ELR (cell line): ENCODE results near the gene SF3A2.

Experiments
- DNase-seq: peaks from one replicate; pipeline ENCODE4 v3.0.0-alpha.2; 2015; ENCODE audit warnings: low read depth

The SF3A2 gene

GRCh38 chr19:2240881-2241760 lies 4.5 kb downstream of the SF3A2 start:
- no peak for DNase-seq

- DNase-seq: no peak
Measured at GRCh38 chr19:2242092-2242537, 5.5 kb downstream of the SF3A2 start.

- no peak for DNase-seq
Measured at GRCh38 chr19:2242816-2243215, 6.2 kb downstream of the SF3A2 start.

GRCh38 chr19:2243274-2244124 lies 6.9 kb downstream of the SF3A2 start:
- DNase-seq: no peak

DNA sequence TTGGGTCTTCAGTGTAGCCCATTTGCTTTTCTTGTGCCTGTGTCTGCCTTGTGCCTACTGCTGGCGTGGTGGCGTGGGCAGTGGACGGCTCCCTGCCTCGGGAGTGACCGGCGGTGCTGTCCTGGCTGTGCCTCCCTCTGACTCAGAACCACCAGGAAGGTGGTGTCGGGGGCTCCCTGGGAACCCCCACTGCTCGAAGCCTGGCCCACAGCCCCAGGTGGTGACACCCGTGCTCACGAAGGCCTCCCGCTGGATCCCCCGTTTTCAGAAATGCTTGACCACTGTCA lies 7.4 kb downstream of the SF3A2 start:
- no peak for DNase-seq

GRCh38 chr19:2244486-2244885 lies 7.9 kb downstream of the SF3A2 start:
- no peak for DNase-seq

DNA sequence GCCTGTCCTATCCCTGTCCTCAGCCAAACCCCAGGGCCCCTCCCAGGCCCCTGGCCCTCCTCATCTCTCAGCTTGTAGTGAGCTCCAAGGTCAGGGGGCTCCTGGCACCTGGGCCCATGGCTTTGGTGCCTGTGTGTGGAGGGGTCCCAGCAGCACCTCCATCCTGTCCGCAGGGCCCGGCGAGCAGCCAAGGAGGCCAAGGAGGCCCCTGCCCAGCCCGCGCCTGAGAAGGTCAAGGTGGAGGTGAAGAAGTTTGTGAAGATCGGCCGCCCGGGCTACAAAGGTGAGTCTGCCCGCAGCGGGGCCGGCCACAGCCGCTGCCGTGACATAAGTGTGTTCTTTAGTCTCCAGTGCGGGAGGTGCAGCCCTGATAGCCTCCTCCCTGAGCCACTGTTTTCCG lies 8.6 kb downstream of the SF3A2 start:
- DNase-seq: no peak

GRCh38 chr19:2246014-2246620 lies 9.5 kb downstream of the SF3A2 start:
- no peak for DNase-seq

DNA sequence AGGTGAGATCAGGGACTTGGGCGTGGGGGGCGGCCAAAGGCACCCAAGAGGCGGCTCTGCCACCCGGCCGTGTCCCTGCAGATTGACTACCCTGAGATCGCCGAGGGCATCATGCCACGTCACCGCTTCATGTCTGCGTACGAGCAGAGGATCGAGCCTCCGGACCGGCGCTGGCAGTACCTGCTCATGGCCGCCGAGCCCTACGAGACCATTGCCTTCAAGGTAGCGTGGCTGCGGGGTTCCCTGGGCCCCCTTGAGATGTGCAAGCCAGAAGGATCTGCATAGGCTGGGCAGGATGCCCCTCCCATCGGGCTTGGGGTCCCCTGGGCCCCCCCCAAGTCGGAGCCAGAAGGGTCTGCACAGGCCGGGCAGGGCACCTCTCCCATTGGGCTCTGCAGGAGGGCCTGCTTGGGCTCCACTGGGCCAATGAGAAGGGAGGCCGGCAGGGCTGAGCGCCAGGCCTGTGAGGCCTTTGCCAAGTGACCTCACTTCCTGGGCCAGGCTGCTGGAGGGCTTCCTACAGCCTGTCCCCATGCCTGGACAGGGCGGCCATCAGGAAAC lies 10.3 kb downstream of the SF3A2 start:
- DNase-seq: peak; percentile 73

DNA sequence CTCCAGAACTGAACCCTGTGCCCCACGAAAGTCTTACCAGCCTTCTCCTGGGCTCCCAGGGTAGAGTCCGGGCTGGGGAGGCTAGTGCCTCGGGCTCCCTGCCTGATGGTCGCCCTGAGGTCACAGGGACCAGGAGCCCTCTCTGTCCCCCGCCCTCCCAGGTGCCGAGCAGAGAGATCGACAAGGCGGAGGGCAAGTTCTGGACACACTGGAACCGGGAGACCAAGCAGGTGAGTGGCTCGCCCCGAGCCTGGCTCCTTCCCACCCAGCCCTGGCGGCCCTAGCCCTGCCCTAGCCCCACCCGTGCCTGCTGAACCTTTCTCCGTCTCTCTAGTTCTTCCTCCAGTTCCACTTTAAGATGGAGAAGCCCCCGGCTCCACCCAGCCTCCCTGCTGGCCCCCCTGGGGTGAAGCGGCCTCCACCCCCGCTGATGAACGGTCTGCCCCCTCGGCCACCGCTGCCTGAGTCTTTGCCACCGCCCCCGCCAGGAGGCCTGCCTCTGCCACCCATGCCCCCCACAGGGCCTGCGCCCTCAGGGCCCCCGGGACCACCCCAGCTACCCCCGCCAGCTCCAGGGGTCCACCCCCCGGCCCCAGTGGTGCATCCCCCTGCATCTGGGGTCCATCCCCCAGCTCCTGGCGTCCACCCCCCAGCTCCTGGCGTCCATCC lies 10.9 kb downstream of the SF3A2 start:
- no peak for DNase-seq

- no peak for DNase-seq
Measured at GRCh38 chr19:2248136-2249009, 11.7 kb downstream of the SF3A2 start.

GRCh38 chr19:2249010-2249866 lies 12.6 kb downstream of the SF3A2 start, which contains the start of gene AMH:
Gene AMH, plus strand, starts transcription at chr19:2249323. Its CDS starts 10 bp downstream, at chr19:2249333.
- no peak for DNase-seq

DNA sequence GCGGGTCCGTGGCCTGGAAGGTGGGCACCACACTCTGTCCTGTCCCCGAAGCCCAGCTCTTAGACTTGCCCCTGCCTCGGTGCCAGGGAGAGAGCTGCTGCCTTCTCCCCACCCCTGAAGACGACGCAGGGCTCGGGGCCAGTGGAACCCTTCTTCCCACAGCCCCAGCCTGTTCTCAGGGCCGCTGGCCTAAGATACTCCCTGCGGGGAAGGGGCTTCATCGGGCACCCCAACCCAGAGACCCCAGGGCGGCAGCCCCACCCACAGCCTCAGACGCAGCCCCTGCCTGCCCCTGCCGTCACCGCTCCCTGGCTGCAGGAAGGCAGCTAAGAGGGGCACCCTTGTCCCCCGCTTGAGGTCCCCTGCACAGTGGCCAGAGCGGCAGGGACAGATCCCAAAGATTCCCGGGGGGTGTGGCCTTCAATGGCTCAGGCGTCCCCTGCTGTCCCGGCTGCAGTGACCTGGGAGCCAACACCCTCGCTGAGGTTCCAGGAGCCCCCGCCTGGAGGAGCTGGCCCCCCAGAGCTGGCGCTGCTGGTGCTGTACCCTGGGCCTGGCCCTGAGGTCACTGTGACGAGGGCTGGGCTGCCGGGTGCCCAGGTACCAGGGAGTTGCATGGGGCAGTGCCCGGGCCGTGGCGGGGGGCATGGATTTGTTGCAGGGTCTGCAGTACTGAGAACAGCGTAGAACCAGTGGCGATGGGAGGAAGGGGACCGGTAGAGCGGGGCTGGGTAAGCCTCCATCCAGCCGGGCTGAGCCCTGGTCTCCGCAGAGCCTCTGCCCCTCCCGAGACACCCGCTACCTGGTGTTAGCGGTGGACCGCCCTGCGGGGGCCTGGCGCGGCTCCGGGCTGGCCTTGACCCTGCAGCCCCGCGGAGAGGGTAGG lies 13.5 kb downstream of the SF3A2 start:
- DNase-seq: no peak

DNA sequence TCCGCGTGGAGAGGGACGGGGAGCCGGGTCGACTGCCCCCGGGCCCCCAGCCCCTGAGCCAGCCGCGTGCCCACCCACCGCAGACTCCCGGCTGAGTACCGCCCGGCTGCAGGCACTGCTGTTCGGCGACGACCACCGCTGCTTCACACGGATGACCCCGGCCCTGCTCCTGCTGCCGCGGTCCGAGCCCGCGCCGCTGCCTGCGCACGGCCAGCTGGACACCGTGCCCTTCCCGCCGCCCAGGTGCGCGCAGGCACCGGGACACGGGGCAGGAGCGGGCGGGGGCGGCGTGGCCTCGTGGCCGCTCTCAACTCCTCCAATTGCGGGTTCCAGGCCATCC lies 14.1 kb downstream of the SF3A2 start:
- DNase-seq: no peak

DNA sequence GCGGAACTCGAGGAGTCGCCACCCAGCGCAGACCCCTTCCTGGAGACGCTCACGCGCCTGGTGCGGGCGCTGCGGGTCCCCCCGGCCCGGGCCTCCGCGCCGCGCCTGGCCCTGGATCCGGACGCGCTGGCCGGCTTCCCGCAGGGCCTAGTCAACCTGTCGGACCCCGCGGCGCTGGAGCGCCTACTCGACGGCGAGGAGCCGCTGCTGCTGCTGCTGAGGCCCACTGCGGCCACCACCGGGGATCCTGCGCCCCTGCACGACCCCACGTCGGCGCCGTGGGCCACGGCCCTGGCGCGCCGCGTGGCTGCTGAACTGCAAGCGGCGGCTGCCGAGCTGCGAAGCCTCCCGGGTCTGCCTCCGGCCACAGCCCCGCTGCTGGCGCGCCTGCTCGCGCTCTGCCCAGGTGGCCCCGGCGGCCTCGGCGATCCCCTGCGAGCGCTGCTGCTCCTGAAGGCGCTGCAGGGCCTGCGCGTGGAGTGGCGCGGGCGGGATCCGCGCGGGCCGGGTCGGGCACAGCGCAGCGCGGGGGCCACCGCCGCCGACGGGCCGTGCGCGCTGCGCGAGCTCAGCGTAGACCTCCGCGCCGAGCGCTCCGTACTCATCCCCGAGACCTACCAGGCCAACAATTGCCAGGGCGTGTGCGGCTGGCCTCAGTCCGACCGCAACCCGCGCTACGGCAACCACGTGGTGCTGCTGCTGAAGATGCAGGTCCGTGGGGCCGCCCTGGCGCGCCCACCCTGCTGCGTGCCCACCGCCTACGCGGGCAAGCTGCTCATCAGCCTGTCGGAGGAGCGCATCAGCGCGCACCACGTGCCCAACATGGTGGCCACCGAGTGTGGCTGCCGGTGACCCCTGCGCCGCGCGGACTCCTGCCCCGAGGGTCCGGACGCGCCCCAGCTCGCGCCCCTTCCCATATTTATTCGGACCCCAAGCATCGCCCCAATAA lies 14.8 kb downstream of the SF3A2 start:
- no peak for DNase-seq

GRCh38 chr19:2252055-2252796 lies 15.6 kb downstream of the SF3A2 start:
- DNase-seq: no peak

- DNase-seq: no peak
Measured at GRCh38 chr19:2252797-2253105, 16.1 kb downstream of the SF3A2 start.
